ENCODE results near the gene PHLDA2. TPM values are rescaled to one million over a fixed set of nuclear protein-coding genes. Genes with fewer than 3 reads are reported as not detected.

PHLDA2 gene
- total and polyA plus RNA-seq, 2 donors (not counting 1 experiment from before 2014, with no cell fraction given) = 1.4 TPM; not detected in 1

- H3K27ac ChIP-seq (ENCODE audit: low read length in 2 of 2) = no peak overlapping the region
- no peak overlapping the region for H3K4me3 ChIP-seq (ENCODE audit: control extremely low read depth in 1 of 5, extremely low read depth in 1 of 5, insufficient read depth in 1 of 5, low read depth in 2 of 5, low read length in 4 of 5)
- Mint-ChIP-seq H3K27ac (no peak overlapping the region), H3K27me3 (no peaks in the 10 kb centered on the region), H3K4me1 (peaks cover 15% of the 10 kb centered on the region), H3K4me3 (no peak overlapping the region), H3K9me3 (ENCODE audit: insufficient read depth) (no peaks in the 10 kb centered on the region)
- H3K9ac ChIP-seq (ENCODE audit: low read length) = no peak overlapping the region
- no peaks in the 10 kb centered on the region for H3K79me2 ChIP-seq (ENCODE audit: control insufficient read depth, insufficient read depth, low read length)
- POLR2A ChIA-PET = no interaction called here
- H3K36me3 ChIP-seq (replicated peaks in 1 of 2; ENCODE audit: control extremely low read depth in 1 of 2, control insufficient read depth in 1 of 2, extremely low read depth in 1 of 2, insufficient read depth in 2 of 2, low read length in 1 of 2) = no peaks in the 10 kb centered on the region
- no peak for ATAC-seq (ENCODE audit: low read depth)
- DNase-seq = no peak
- no peaks in the 10 kb centered on the region for H4K20me1 ChIP-seq (ENCODE audit: control insufficient read depth, insufficient read depth, low read length, poor library complexity, severe bottlenecking)
- no peak overlapping the region for H2AFZ ChIP-seq (ENCODE audit: insufficient read depth, low read depth, low read length, poor library complexity, severe bottlenecking)
- H3K4me2 ChIP-seq (replicated peaks; ENCODE audit: low read depth, low read length, poor library complexity, severe bottlenecking) = no peak overlapping the region
- 82% methylated on average over 11 of the region's 11 CpGs for WGBS (ENCODE audit: insufficient coverage)
- CTCF ChIA-PET = no interaction called here
- intact Hi-C loops (cut with micrococcal nuclease) = no loop called here
- TF ChIP-seq EZH2 (IDR thresholded peaks at IDR 0.05; ENCODE audit: borderline replicate concordance, insufficient read depth, low read depth, low read length, poor library complexity, severe bottlenecking) (no peak), CTCF (IDR thresholded peaks at IDR 0.05) (no peak)
- H3K9me3 ChIP-seq (ENCODE audit: control extremely low read depth in 1 of 3, control insufficient read depth in 2 of 3, insufficient read depth in 1 of 3, low read length in 2 of 3) = no peaks in the 10 kb centered on the region
- H3K4me1 ChIP-seq (ENCODE audit: control insufficient read depth in 2 of 2, insufficient read depth in 2 of 2, low read length in 2 of 2) = peaks cover 12 to 18% of the 10 kb centered on the region in 2 donors
- H3K27me3 ChIP-seq (replicated peaks in 1 of 4; ENCODE audit: control extremely low read depth in 1 of 4, control insufficient read depth in 3 of 4, insufficient read depth in 4 of 4, low read length in 3 of 4) = no peaks in the 10 kb centered on the region
Observed at GRCh38 chr11:2915473-2915872, 13.7 kb downstream of the PHLDA2 start.

GRCh38 chr11:2914455-2915195, 14.6 kb downstream of the PHLDA2 start:
- TF ChIP-seq EZH2 (IDR thresholded peaks at IDR 0.05; ENCODE audit: borderline replicate concordance, insufficient read depth, low read depth, low read length, poor library complexity, severe bottlenecking) (no peak), CTCF (IDR thresholded peaks at IDR 0.05) (no peak)
- H3K4me3 Mint-ChIP-seq = no peak overlapping the region
- H3K4me1 Mint-ChIP-seq = peaks cover 15% of the 10 kb centered on the region

More at GRCh38 chr11:2914455-2915195, 14.6 kb downstream of the PHLDA2 start:
- H3K9me3 Mint-ChIP-seq (ENCODE audit: insufficient read depth) = no peaks in the 10 kb centered on the region
- intact Hi-C loops (cut with micrococcal nuclease) = no loop called here
- Histone ChIP-seq H4K20me1 (ENCODE audit: control insufficient read depth, insufficient read depth, low read length, poor library complexity, severe bottlenecking) (no peaks in the 10 kb centered on the region), H3K9me3 (ENCODE audit: control extremely low read depth in 1 of 3, control insufficient read depth in 2 of 3, insufficient read depth in 1 of 3, low read length in 2 of 3) (no peaks in the 10 kb centered on the region), H3K27me3 (replicated peaks in 1 of 4; ENCODE audit: control extremely low read depth in 1 of 4, control insufficient read depth in 3 of 4, insufficient read depth in 4 of 4, low read length in 3 of 4) (no peaks in the 10 kb centered on the region), H3K4me3 (ENCODE audit: control extremely low read depth in 1 of 5, extremely low read depth in 1 of 5, insufficient read depth in 1 of 5, low read depth in 2 of 5, low read length in 4 of 5) (no peak overlapping the region), H3K27ac (ENCODE audit: low read length in 2 of 2) (no peak overlapping the region), H3K79me2 (ENCODE audit: control insufficient read depth, insufficient read depth, low read length) (no peaks in the 10 kb centered on the region), H3K4me1 (ENCODE audit: control insufficient read depth in 2 of 2, insufficient read depth in 2 of 2, low read length in 2 of 2) (peaks cover 12 to 18% of the 10 kb centered on the region in 2 donors), H3K9ac (ENCODE audit: low read length) (no peak overlapping the region), H3K36me3 (replicated peaks in 1 of 2; ENCODE audit: control extremely low read depth in 1 of 2, control insufficient read depth in 1 of 2, extremely low read depth in 1 of 2, insufficient read depth in 2 of 2, low read length in 1 of 2) (no peaks in the 10 kb centered on the region), H3K4me2 (replicated peaks; ENCODE audit: low read depth, low read length, poor library complexity, severe bottlenecking) (peak overlapping the region; percentile 45), H2AFZ (ENCODE audit: insufficient read depth, low read depth, low read length, poor library complexity, severe bottlenecking) (peak overlapping the region; percentile 10)
- 51% methylated on average over 18 of the region's 18 CpGs for WGBS (ENCODE audit: insufficient coverage)
- H3K27me3 Mint-ChIP-seq = no peaks in the 10 kb centered on the region
- ATAC-seq (ENCODE audit: low read depth) (no peak), DNase-seq (no peak)
- CTCF ChIA-PET = no interaction called here
- no peak overlapping the region for H3K27ac Mint-ChIP-seq
- POLR2A ChIA-PET = no interaction called here

All from B cell (primary cell).